ENCODE results near the gene NIFK. TPM values are rescaled to one million over a fixed set of nuclear protein-coding genes. Genes with fewer than 3 reads are reported as not detected.
"Not testable (repeated sequence)": the region's sequence is repeated elsewhere in the genome, so short reads cannot be mapped to it uniquely, and the experiment has no call there.

Gene NIFK
- polyA plus RNA-seq, 1 donor from 2014 or later = 72.4 TPM

- H3K27ac Mint-ChIP-seq = no peak overlapping the region
- peaks cover 0 to 3% (median 0%) of the 10 kb centered on the region in 3 donors for H3K4me1 Mint-ChIP-seq
- H3K4me3 Mint-ChIP-seq = no peak overlapping the region
- peaks cover 1% of the 10 kb centered on the region for H3K27me3 Mint-ChIP-seq
- no peaks in the 10 kb centered on the region for H3K36me3 Mint-ChIP-seq
- no peaks in the 10 kb centered on the region for H3K9me3 Mint-ChIP-seq
Measured at GRCh38 chr2:121710470-121711170, 26.1 kb downstream of the NIFK start.

DNA sequence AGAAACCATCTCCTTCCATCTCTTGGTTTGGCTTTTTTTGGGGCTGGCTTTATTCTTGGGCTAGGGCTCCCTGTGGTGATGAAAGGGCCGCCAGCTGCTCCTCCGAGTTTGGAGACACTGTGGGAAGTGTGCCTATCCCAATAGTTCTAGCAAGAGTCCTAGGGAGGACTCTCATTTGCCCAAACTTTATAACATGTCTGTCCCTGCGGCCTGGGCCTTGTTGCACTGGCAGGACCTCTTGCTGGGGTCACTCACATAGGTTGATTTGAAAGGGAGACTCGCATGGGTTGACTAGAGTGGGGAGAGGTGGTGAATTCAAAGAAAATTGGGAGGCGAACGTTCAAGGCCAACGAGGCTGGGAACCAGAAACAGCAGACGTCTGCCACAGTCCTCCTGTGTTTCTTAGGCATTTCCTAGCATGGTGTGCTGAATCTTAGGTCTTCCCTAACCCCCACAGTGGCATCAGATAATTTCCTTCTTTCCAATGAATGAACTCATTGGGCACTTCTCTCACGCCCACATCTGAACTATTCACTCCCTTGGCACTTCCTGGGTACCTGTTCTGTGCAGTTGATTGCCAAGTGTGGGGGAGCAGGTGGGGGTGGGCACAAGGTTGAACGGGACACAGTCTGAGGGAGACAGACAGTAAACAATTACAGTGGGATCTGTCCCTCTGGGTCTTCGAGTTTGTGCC, 26.8 kb downstream of the NIFK start:
- no peaks in the 10 kb centered on the region for H3K9me3 Mint-ChIP-seq
- peaks cover 1% of the 10 kb centered on the region for H3K27me3 Mint-ChIP-seq
- H3K27ac Mint-ChIP-seq = no peak overlapping the region
- H3K4me1 Mint-ChIP-seq = peaks cover 0 to 3% (median 0%) of the 10 kb centered on the region in 3 donors
- no peak overlapping the region for H3K4me3 Mint-ChIP-seq
- no peaks in the 10 kb centered on the region for H3K36me3 Mint-ChIP-seq

GRCh38 chr2:121707920-121708361, 28.7 kb downstream of the NIFK start:
- H3K27me3 Mint-ChIP-seq = peaks cover 1% of the 10 kb centered on the region
- H3K27ac Mint-ChIP-seq = no peak overlapping the region
- H3K4me1 Mint-ChIP-seq = no peaks in the 10 kb centered on the region
- no peaks in the 10 kb centered on the region for H3K36me3 Mint-ChIP-seq
- H3K9me3 Mint-ChIP-seq = no peaks in the 10 kb centered on the region
- no peak overlapping the region for H3K4me3 Mint-ChIP-seq

DNA sequence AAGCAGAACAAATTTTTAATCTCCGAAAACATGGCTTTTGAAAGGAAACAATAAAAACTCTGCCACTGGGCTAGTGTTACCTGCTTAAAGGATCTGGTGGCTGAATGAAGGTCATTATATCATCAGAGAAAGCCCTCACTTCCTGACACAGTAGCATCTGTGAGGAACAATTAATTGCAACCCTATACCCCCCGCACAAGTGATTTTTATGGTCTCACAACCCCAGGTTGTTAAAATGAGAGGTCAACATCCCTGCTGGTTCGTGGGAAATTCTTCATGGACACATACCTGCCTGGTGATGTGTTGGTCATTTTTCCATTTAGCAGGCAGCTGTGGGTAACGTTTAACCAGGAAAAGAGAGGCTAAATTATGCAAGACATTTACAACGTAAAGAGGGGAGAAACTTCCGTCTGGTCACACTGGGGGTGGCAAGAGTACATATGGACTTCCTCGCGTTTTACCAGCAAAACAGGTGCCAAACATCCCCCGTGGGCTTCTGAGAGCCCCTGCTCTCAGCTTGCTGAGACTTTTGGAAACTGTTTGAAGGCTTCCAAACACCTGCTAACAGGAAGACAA, 29.2 kb downstream of the NIFK start:
- Mint-ChIP-seq H3K36me3 (no peaks in the 10 kb centered on the region), H3K27ac (no peak overlapping the region), H3K27me3 (peaks cover 1% of the 10 kb centered on the region), H3K4me3 (no peak overlapping the region), H3K4me1 (no peaks in the 10 kb centered on the region), H3K9me3 (no peaks in the 10 kb centered on the region)

DNA sequence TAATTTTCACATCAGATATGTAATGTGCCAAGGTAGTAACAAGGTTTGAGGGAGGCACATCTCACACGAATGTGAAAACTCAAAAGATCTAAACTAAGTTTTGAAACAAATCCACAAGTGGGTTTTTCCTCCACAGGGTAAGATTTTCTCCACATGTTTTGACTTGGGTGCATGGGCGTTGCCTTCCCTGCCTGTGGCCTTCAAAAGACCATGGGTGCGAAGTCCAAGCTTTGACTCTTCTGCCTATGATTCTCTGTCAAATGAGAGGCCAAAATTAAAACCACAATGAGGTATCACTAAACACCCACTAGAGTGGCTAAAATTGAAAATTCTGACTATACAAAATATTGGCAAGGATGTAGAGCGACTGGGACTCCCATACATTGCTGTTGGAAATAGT, 30.7 kb downstream of the NIFK start:
- Mint-ChIP-seq H3K36me3 (no peaks in the 10 kb centered on the region), H3K9me3 (no peaks in the 10 kb centered on the region), H3K4me1 (no peaks in the 10 kb centered on the region), H3K27ac (no peak overlapping the region), H3K4me3 (no peak overlapping the region), H3K27me3 (peaks cover 1% of the 10 kb centered on the region)

DNA sequence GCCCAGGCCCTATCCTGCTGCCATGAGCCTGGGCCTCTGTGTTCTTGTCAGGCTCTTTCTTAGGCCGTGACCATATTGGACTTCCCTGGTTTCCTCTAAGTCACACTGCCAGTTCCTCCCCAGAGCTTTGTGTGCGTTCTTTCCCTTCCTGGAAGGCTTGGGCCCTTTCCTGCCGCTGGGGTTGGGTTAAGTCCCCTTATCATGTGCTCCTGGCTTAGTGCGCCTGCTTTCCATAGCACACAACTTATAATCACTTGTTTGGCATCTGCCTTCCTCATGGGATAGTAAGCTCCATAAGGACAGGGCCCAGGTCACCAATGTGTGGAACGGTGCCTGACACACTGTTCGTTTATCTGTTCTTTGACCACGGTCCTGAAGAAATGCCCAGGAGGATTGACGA, 31.3 kb downstream of the NIFK start:
- H3K4me3 Mint-ChIP-seq = no peak overlapping the region
- H3K27me3 Mint-ChIP-seq = no peaks in the 10 kb centered on the region
- no peak overlapping the region for H3K27ac Mint-ChIP-seq
- no peaks in the 10 kb centered on the region for H3K9me3 Mint-ChIP-seq
- H3K36me3 Mint-ChIP-seq = no peaks in the 10 kb centered on the region
- no peaks in the 10 kb centered on the region for H3K4me1 Mint-ChIP-seq

- H3K4me1 Mint-ChIP-seq = peaks cover 6 to 10% (median 7%) of the 10 kb centered on the region in 3 donors
- H3K4me3 Mint-ChIP-seq, H3K9me3 Mint-ChIP-seq, H3K36me3 Mint-ChIP-seq, H3K27ac Mint-ChIP-seq, H3K27me3 Mint-ChIP-seq: not testable (repeated sequence)
Measured at GRCh38 chr2:121701761-121702160, 34.9 kb downstream of the NIFK start.

DNA sequence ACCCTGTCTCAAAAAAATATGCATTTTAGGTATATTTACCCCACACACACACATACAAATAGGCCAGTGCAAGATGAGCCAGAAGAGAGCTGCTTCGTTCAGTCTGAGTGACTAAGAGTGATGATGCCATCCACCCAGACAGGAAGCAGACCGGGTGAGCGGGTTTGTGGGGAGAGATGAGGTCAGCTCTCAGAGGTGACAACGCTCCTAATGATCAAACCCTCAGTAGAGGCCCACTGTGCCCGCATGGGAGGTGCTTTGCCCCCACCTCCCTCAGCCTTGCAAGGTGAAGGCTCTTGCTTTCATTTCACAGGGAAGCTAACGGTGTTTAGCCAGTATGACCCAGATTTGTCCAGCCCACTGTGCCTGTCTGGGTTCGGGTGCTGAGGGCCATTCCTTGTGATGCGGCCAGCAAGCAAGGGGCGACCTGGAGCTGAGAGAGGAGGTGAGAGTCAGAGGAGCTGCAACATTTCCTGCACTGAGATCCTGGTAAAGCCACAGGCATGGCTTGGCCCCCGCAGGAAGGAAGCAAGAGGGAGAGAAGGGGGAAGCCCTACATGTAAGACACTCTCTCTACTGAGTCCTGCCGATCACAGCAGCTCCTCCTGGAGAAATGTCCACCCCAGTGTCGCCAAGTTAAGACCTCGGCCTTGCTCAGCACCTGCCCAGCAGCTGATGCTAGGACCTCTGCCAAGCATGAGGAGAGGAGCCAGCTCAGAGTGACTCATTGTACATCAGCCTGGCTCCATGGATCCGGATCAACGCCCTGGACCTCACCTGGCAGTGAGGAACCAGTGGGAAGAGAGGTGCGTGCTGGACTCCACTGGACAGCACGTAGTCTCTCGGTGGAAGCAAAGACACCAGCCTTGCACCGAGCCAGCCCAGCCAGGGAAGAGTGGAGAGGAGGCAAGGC, 37.0 kb downstream of the NIFK start:
- Mint-ChIP-seq H3K27me3 (peaks cover 4% of the 10 kb centered on the region), H3K9me3 (no peaks in the 10 kb centered on the region), H3K4me3 (peak overlapping the region in 3 of 4 donors; percentile 31 to 88 (median 83)), H3K4me1 (peaks cover 6 to 10% (median 7%) of the 10 kb centered on the region in 3 donors), H3K27ac (peak overlapping the region; percentile 29 to 91 (median 67)), H3K36me3 (peaks cover 2% of the 10 kb centered on the region)

- peaks cover 2% of the 10 kb centered on the region for H3K36me3 Mint-ChIP-seq
- H3K4me3 Mint-ChIP-seq = no peak overlapping the region
- H3K27ac Mint-ChIP-seq = no peak overlapping the region
- H3K4me1 Mint-ChIP-seq = peaks cover 6 to 10% (median 7%) of the 10 kb centered on the region in 3 donors
- peaks cover 4% of the 10 kb centered on the region for H3K27me3 Mint-ChIP-seq
- no peaks in the 10 kb centered on the region for H3K9me3 Mint-ChIP-seq
Measured at GRCh38 chr2:121698318-121698930, 38.3 kb downstream of the NIFK start.

DNA sequence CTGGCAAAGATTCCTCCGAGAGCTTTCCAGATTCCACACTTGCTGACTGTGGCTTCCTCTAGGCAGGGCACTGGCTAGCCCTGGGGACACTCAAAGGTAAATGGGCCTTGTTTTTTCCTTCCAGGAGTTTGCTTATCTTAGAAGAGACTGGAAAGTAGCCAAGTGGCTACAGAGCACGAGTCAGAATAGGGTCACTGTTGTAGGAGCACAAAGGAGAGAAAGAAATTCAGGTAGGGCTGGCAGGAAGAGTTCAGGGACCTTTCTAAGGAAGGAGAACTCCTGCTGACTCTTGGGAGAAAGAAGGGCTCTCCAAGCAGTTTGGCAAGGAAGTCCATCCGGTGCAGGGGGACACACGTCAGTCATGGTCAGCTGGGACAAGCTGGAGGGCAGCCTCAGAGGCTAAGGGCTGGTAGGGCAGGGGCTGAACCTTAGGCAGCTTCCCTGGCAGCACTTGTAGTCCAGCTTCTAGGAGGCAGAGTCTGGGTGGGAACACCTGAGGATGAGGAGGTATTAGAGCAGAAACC, 39.5 kb downstream of the NIFK start:
- Mint-ChIP-seq H3K36me3 (peaks cover 2% of the 10 kb centered on the region), H3K27me3 (peaks cover 4% of the 10 kb centered on the region), H3K27ac (no peak overlapping the region), H3K9me3 (no peaks in the 10 kb centered on the region), H3K4me1 (peaks cover 6 to 10% (median 7%) of the 10 kb centered on the region in 3 donors), H3K4me3 (no peak overlapping the region)

GRCh38 chr2:121696410-121696930, 40.2 kb downstream of the NIFK start:
- H3K4me1 Mint-ChIP-seq = peaks cover 6 to 10% (median 7%) of the 10 kb centered on the region in 3 donors
- H3K27me3 Mint-ChIP-seq = peaks cover 4% of the 10 kb centered on the region

DNA sequence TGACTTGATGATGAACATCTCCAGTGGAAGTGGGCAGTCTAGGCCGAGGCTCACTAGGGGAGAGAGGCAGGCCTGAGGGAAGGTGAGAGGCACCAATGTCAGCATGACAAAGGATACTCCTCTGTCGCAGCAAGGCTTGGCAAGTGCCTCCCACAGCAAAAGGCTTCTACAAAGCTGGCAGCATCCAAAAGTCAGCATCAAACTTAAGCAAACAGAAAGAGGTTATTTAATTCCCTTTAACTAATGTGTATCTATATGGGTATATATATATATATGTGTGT, 41.6 kb downstream of the NIFK start:
- H3K27me3 Mint-ChIP-seq = peaks cover 4% of the 10 kb centered on the region
- H3K4me3 Mint-ChIP-seq = no peak overlapping the region
- peaks cover 2% of the 10 kb centered on the region for H3K36me3 Mint-ChIP-seq
- no peaks in the 10 kb centered on the region for H3K9me3 Mint-ChIP-seq
- peaks cover 6 to 10% (median 7%) of the 10 kb centered on the region in 3 donors for H3K4me1 Mint-ChIP-seq
- no peak overlapping the region for H3K27ac Mint-ChIP-seq

More at GRCh38 chr2:121696410-121696930, 40.2 kb downstream of the NIFK start:
- Mint-ChIP-seq H3K36me3 (peaks cover 2% of the 10 kb centered on the region), H3K27ac (no peak overlapping the region), H3K9me3 (no peaks in the 10 kb centered on the region), H3K4me3 (no peak overlapping the region)

GRCh38 chr2:121694398-121695170, 42.1 kb downstream of the NIFK start:
- Mint-ChIP-seq H3K4me3 (no peak overlapping the region), H3K9me3 (no peaks in the 10 kb centered on the region), H3K36me3 (peaks cover 4% of the 10 kb centered on the region), H3K27me3 (peaks cover 3% of the 10 kb centered on the region), H3K4me1 (peaks cover 5 to 8% (median 5%) of the 10 kb centered on the region in 3 donors), H3K27ac (no peak overlapping the region)

GRCh38 chr2:121690572-121690971, 46.1 kb downstream of the NIFK start:
- H3K9me3 Mint-ChIP-seq, H3K27ac Mint-ChIP-seq, H3K4me1 Mint-ChIP-seq, H3K4me3 Mint-ChIP-seq, H3K27me3 Mint-ChIP-seq, H3K36me3 Mint-ChIP-seq: not testable (repeated sequence)

Data from IgD-negative memory B cell (primary cell).